Measurements from ENCODE around the gene GLG1. TPM values are rescaled to one million over a fixed set of nuclear protein-coding genes. Genes with fewer than 3 reads are reported as not detected.
"Not testable (repeated sequence)": the region's sequence is repeated elsewhere in the genome, so short reads cannot be mapped to it uniquely, and the experiment has no call there.

The GLG1 gene
- total RNA-seq, 1 donor from 2014 or later: 276 TPM

DNA sequence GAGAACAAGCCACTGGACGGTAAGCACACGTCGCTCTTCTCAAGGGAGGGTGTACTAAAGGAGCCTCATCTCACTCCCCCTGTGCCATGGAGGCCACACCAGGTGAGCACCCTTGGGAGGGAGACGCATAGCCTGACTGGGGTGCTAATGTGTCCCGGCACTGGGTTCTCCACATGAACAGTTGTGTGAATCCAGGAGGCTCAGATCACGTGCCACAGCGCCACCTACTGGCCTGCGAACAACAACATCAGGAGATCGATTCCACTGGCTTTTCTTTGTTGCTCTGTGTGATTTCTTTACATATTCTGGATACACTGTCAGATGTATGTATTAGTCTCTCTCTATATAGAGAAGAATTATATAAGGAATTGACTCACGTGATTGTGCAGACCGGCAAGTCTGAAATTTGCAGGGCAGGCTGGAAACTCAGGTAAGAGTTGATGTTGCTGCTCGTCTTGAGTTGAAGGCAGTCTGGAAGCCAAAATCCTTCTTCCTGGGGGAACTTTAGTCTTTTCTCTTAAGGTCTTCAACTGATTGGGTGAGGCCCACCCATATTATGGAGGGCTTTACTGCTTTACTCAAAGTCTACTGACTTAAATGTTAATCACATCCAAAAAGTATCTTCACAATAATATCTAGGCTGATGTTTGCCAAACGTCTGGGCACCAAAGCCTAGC, 176.7 kb downstream of the GLG1 start:
- not testable (repeated sequence) for H3K9me3 Mint-ChIP-seq (ENCODE audit: low read depth); H3K36me3 Mint-ChIP-seq (ENCODE audit: low read depth); H3K27me3 Mint-ChIP-seq (ENCODE audit: low read depth); H3K27ac Mint-ChIP-seq (ENCODE audit: unreplicated experiment); H3K4me3 Mint-ChIP-seq (ENCODE audit: unreplicated experiment); H3K4me1 Mint-ChIP-seq (ENCODE audit: low read depth)
- TF ChIP-seq, protein P1, sequence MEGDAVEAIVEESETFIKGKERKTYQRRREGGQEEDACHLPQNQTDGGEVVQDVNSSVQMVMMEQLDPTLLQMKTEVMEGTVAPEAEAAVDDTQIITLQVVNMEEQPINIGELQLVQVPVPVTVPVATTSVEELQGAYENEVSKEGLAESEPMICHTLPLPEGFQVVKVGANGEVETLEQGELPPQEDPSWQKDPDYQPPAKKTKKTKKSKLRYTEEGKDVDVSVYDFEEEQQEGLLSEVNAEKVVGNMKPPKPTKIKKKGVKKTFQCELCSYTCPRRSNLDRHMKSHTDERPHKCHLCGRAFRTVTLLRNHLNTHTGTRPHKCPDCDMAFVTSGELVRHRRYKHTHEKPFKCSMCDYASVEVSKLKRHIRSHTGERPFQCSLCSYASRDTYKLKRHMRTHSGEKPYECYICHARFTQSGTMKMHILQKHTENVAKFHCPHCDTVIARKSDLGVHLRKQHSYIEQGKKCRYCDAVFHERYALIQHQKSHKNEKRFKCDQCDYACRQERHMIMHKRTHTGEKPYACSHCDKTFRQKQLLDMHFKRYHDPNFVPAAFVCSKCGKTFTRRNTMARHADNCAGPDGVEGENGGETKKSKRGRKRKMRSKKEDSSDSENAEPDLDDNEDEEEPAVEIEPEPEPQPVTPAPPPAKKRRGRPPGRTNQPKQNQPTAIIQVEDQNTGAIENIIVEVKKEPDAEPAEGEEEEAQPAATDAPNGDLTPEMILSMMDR (IDR thresholded peaks at IDR 0.05): peak; percentile 86
- peak; percentile 10 for DNase-seq (ENCODE audit: low spot score)

DNA sequence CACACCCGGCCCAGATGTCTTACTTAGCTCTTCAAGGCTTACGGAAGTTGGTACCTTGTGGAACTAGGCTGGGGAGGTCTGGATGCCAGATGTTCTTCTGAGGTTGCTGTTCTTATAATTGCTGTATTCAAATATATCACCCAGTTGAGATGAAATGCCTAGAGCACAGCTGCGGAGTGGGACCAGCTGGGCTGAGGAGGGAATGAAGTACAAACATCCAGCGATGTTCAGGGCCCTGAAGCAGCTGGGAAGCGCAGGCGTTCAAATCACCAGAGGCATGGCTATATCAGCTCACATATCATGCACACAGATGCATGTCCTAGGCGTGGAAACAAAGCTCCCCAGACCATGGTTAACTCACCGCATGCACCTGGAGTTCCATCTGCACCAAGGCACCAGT, 178.4 kb downstream of the GLG1 start:
- H3K36me3 Mint-ChIP-seq (ENCODE audit: low read depth); H3K27ac Mint-ChIP-seq (ENCODE audit: unreplicated experiment); H3K4me3 Mint-ChIP-seq (ENCODE audit: unreplicated experiment); H3K27me3 Mint-ChIP-seq (ENCODE audit: low read depth); H3K4me1 Mint-ChIP-seq (ENCODE audit: low read depth); H3K9me3 Mint-ChIP-seq (ENCODE audit: low read depth); DNase-seq (ENCODE audit: low spot score): not testable (repeated sequence)

DNA sequence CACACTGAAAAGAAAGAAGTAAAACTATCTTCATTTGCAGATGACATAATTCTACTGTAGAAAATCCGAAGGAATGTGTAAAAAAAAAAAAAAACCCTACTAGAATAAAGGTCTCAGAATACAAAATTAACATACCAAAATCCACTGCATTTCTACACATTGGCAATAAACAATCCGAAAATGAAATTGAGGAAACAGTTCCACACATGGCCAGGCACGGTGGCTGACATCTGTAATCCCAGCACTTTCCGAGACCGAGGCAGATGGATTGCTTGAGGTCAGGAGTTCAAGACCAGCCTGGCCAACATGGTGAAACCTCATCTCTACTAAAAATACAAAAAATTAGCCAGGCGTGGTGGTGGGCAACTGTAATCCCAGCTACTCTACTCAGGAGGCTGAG, 181.2 kb downstream of the GLG1 start:
- H3K36me3 Mint-ChIP-seq (ENCODE audit: low read depth); H3K9me3 Mint-ChIP-seq (ENCODE audit: low read depth); H3K27me3 Mint-ChIP-seq (ENCODE audit: low read depth); H3K4me3 Mint-ChIP-seq (ENCODE audit: unreplicated experiment); H3K4me1 Mint-ChIP-seq (ENCODE audit: low read depth); H3K27ac Mint-ChIP-seq (ENCODE audit: unreplicated experiment): not testable (repeated sequence)
- peak; percentile 22 for DNase-seq (ENCODE audit: low spot score)

DNA sequence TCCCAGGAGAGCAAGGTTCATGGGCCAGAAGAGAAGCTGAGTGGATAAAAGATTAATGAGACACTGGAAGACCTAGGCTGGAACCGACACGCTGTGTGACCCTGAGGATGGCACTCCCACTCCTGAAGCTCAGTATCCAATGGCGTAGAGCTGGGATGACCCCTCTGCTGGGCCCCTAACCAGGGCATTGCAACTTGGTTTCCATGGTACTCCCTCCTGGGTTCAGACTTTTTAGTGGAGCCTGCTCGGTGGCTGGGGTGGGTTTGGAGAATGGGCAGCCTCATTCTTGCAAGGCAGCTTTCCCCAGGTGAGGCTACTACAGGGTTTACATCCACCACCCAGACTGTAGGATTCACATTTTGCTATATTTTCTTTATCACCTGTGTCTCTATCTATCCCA, 183.2 kb downstream of the GLG1 start:
- not testable (repeated sequence) for H3K27ac Mint-ChIP-seq (ENCODE audit: unreplicated experiment); H3K27me3 Mint-ChIP-seq (ENCODE audit: low read depth); H3K4me3 Mint-ChIP-seq (ENCODE audit: unreplicated experiment); H3K9me3 Mint-ChIP-seq (ENCODE audit: low read depth); H3K36me3 Mint-ChIP-seq (ENCODE audit: low read depth); H3K4me1 Mint-ChIP-seq (ENCODE audit: low read depth)
- DNase-seq (ENCODE audit: low spot score): peak; percentile 7

DNA sequence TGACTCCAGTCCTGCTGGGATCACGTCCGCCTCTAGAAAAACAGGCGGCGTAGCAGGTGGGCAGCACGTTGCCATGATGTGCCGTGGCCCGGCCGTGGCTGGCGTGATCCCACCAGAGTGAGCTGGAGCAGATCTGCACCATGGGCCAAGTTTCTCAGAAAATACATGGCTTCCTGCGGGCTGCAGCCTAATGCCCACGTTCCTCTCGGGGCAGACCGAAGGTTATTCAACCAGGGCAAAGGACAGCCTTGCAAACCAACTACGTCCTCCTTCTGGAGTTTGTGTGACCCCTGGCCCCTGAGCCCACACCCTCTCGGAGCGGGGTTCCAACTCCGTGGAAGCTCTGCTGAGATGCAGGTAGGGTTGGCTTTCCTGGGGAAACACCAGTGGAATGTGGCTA, 184.8 kb downstream of the GLG1 start:
- peak; percentile 37 for DNase-seq (ENCODE audit: low spot score)
- H3K4me3 Mint-ChIP-seq (ENCODE audit: unreplicated experiment); H3K36me3 Mint-ChIP-seq (ENCODE audit: low read depth); H3K27ac Mint-ChIP-seq (ENCODE audit: unreplicated experiment); H3K27me3 Mint-ChIP-seq (ENCODE audit: low read depth); H3K4me1 Mint-ChIP-seq (ENCODE audit: low read depth); H3K9me3 Mint-ChIP-seq (ENCODE audit: low read depth): not testable (repeated sequence)

DNA sequence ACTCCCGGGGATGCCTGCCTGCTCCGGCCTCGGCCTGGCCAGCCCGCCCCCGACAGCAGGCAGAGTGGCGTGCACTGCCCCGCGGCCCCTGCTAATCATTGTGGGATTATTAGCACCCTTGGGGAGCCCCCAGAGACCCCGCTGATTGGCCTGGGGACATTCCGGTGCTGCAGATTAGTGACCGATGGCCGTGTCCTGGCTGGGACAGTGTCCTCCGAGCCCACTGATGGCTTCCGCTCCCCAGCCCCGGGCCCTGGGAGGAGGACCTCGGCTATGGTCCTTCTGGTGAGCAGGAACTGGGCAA, 185.5 kb downstream of the GLG1 start:
- DNase-seq (ENCODE audit: low spot score): peak; percentile 46
- not testable (repeated sequence) for H3K27me3 Mint-ChIP-seq (ENCODE audit: low read depth); H3K4me3 Mint-ChIP-seq (ENCODE audit: unreplicated experiment); H3K27ac Mint-ChIP-seq (ENCODE audit: unreplicated experiment); H3K9me3 Mint-ChIP-seq (ENCODE audit: low read depth); H3K36me3 Mint-ChIP-seq (ENCODE audit: low read depth); H3K4me1 Mint-ChIP-seq (ENCODE audit: low read depth)

DNA sequence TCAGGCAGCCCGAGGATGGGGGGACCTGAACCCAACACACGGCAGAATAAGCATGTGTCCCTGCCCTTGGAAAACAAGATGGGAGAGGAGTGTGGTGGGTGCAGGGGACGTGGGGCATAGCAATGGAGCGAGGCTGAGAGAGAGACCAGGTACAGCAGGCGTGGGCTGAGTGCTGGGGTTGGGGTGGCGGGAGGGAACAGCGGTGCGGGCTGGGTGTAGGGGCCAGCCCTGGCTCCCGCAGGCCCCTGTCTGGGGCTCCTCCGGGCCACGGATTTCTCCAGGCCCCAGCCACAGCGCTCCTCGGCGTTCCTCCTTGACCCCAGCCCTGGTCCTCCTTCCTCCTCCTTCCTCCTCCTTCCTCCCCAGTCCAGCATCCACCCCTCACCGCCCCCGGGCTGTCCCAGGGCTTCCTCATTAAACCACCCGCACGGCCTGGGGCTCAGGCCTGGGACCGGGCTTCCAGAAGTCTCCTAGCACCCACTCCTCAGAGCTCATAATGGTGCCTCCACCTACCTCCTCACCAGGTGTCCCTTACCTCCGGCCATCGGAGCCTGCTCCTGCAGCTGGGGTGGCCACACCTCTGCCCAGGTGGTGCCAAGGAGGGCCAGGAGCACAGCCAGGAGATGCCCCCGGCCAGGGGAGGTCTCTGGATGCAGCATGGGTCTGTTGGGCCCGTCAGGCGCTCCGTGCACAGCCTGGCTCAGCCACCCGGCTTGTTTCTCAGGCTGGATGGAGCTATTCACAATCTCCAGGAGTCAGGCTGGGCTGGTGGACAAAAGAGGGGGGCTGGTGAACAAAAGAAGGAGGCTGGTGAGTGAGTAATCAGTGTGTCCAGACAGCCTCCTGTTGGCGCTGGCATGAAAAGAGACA, 186.1 kb downstream of the GLG1 start, which contains the start of gene CLEC18B:
Gene CLEC18B, minus strand, starts transcription at position 867 of the 870 bp plus-strand sequence. Its CDS starts 208 bp downstream, at position 659.
- not testable (repeated sequence) for H3K4me1 Mint-ChIP-seq (ENCODE audit: low read depth); H3K27me3 Mint-ChIP-seq (ENCODE audit: low read depth); H3K27ac Mint-ChIP-seq (ENCODE audit: unreplicated experiment); H3K9me3 Mint-ChIP-seq (ENCODE audit: low read depth); H3K36me3 Mint-ChIP-seq (ENCODE audit: low read depth); H3K4me3 Mint-ChIP-seq (ENCODE audit: unreplicated experiment)
- DNase-seq (ENCODE audit: low spot score): peak; percentile 50

DNA sequence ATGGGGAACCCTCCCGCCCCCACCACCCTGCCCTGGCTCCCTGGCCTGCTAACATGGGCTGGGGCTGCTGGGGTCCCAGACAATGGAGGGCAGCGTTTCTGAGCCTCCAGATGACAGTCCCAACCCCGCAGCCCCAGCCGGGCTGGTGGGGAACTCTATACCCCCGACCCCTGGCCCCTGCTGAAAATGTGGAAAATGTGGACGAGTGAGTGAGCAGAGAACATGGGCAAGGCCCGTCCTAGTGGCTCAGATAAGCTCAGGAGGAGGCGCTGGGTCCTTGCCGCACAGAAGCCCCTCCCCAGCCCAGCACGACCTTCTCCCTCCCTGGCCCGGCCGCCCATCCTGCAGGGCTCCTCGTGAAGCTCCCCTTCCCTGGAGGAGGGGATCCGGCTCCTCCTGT, 187.1 kb downstream of the GLG1 start:
- not testable (repeated sequence) for H3K27ac Mint-ChIP-seq (ENCODE audit: unreplicated experiment); H3K4me3 Mint-ChIP-seq (ENCODE audit: unreplicated experiment); H3K27me3 Mint-ChIP-seq (ENCODE audit: low read depth); H3K4me1 Mint-ChIP-seq (ENCODE audit: low read depth); H3K9me3 Mint-ChIP-seq (ENCODE audit: low read depth); H3K36me3 Mint-ChIP-seq (ENCODE audit: low read depth)
- peak; percentile 62 for DNase-seq (ENCODE audit: low spot score)

DNA sequence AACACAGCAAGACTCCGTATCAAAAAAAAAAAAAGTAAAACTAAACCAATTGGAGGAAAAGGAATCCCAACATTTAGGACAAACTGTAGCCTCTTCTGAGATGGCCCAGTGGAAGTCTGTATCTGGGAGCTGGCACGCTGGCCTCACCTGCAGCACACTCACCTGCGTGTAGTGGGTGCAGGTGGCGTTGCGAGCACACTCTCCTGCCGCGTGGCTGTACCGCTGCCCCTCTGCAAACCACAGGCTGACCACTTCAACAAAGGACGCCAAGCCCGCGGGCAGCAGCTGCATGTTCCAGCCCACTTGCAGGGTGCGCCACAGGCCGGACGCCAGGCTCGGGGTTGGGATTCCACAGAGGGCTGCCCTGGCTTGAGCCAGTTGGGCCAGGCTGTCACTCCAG, 189.0 kb downstream of the GLG1 start:
- not testable (repeated sequence) for H3K27ac Mint-ChIP-seq (ENCODE audit: unreplicated experiment); H3K36me3 Mint-ChIP-seq (ENCODE audit: low read depth); H3K27me3 Mint-ChIP-seq (ENCODE audit: low read depth); H3K4me3 Mint-ChIP-seq (ENCODE audit: unreplicated experiment); H3K4me1 Mint-ChIP-seq (ENCODE audit: low read depth); H3K9me3 Mint-ChIP-seq (ENCODE audit: low read depth)
- peak; percentile 44 for DNase-seq (ENCODE audit: low spot score)

DNA sequence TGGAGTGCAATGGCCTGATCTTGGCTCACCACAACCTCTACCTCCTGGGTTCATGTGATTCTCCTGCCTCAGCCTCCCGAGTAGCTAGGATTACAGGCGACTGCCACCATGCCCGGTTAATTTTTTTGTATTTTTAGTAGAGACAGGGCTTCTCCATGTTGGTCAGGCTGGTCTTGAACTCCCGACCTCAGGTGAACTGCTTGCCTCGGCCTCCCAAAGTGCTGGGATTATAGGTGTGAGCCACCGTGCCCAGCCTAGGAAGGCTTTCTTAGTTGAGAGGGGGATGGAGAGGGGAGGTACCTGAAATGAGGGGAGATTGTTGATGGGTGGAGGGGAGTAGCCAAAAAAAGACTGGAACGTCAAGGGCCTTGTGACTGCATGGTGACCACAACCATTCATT, 193.0 kb downstream of the GLG1 start:
- not testable (repeated sequence) for H3K36me3 Mint-ChIP-seq (ENCODE audit: low read depth); H3K9me3 Mint-ChIP-seq (ENCODE audit: low read depth); H3K27ac Mint-ChIP-seq (ENCODE audit: unreplicated experiment); H3K4me3 Mint-ChIP-seq (ENCODE audit: unreplicated experiment); H3K27me3 Mint-ChIP-seq (ENCODE audit: low read depth); DNase-seq (ENCODE audit: low spot score); H3K4me1 Mint-ChIP-seq (ENCODE audit: low read depth)

DNA sequence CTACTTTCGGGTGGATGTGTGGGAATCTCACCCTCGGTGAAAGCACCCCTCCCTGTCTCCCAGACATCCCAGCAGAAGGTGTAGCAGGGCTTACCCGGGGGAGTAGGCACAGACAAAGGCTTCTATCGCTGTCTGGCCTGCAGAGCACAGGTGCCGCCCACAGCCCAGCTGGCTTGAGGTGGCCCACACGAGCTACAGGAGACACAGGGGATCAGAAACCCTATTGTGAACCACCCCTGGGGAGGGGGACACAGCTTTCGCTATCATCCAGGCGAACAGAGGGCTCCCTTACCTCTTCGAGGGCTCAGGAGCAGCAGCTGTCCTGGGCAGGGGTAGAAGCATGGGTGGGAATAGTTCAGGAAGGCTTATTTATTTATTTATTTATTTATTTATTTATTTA, 193.4 kb downstream of the GLG1 start:
- not testable (repeated sequence) for H3K4me1 Mint-ChIP-seq (ENCODE audit: low read depth); DNase-seq (ENCODE audit: low spot score); H3K36me3 Mint-ChIP-seq (ENCODE audit: low read depth); H3K27me3 Mint-ChIP-seq (ENCODE audit: low read depth); H3K9me3 Mint-ChIP-seq (ENCODE audit: low read depth); H3K27ac Mint-ChIP-seq (ENCODE audit: unreplicated experiment); H3K4me3 Mint-ChIP-seq (ENCODE audit: unreplicated experiment)

DNA sequence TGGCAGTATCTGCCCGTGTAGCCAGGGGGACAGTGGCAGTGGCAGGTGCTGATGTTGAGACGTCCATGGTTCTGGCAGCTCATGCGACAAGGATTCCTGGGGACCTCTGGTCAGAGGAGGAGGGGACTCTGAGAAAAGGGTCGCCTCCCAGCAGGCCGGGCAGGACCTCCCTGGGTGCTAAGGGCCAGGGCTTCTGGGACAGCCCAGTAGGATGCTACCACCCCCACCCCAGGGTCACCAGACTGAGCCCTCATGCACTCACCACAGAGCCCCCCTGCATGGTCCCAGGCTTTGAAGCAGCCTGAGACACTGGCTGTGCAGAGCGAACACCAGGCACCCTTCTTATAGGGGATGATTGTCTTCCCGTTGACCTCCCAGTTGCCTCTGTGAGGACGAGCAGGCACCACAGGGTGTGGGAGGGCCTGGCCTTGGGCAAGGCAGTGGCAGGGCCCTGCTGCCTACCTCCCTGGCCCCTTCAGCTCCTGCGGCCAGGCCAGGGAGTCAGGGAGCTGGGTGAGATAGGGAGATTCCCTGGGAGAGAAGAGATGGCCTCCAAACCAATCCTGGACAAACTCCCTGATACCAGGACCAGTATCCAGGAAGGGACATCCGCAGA, 194.0 kb downstream of the GLG1 start:
- H3K4me1 Mint-ChIP-seq (ENCODE audit: low read depth); H3K36me3 Mint-ChIP-seq (ENCODE audit: low read depth); H3K27ac Mint-ChIP-seq (ENCODE audit: unreplicated experiment); H3K4me3 Mint-ChIP-seq (ENCODE audit: unreplicated experiment); H3K27me3 Mint-ChIP-seq (ENCODE audit: low read depth); DNase-seq (ENCODE audit: low spot score); H3K9me3 Mint-ChIP-seq (ENCODE audit: low read depth): not testable (repeated sequence)
